GOT3 (cell line): ENCODE measurements around the gene ZIC4.

Source experiments
- DNase-seq: peaks from one replicate; lab custom pipeline; 2025; ENCODE audit warnings: mixed read lengths; lab: John Stamatoyannopoulos, UW

ZIC4 gene

GRCh38 chr3:147404800-147405230 lies 1.5 kb downstream of the ZIC4 start:
- no peak for DNase-seq

GRCh38 chr3:147404000-147404799 lies 2.1 kb downstream of the ZIC4 start:
- DNase-seq: no peak

- no peak for DNase-seq
These were observed 2.8 kb downstream of the ZIC4 start for GRCh38 chr3:147403511-147403910.

- DNase-seq: no peak
These were observed 4.2 kb downstream of the ZIC4 start for GRCh38 chr3:147402159-147402558.

GRCh38 chr3:147401421-147401820 lies 4.9 kb downstream of the ZIC4 start:
- no peak for DNase-seq

- DNase-seq: no peak
These were observed 5.3 kb downstream of the ZIC4 start for GRCh38 chr3:147400999-147401398.

GRCh38 chr3:147400111-147400510 lies 6.2 kb downstream of the ZIC4 start:
- no peak for DNase-seq

- no peak for DNase-seq
These were observed 7.4 kb downstream of the ZIC4 start for GRCh38 chr3:147398813-147399534.

GRCh38 chr3:147397875-147398812 lies 8.2 kb downstream of the ZIC4 start:
- DNase-seq: no peak

- no peak for DNase-seq
These were observed 9.0 kb downstream of the ZIC4 start for GRCh38 chr3:147397155-147397874.

- DNase-seq: no peak
These were observed 9.7 kb downstream of the ZIC4 start for GRCh38 chr3:147396712-147397046.

- no peak for DNase-seq
These were observed 10.2 kb downstream of the ZIC4 start for GRCh38 chr3:147395899-147396711.

- DNase-seq: no peak
These were observed 11.5 kb downstream of the ZIC4 start for GRCh38 chr3:147394884-147395225.

GRCh38 chr3:147393943-147394883 lies 12.1 kb downstream of the ZIC4 start:
- no peak for DNase-seq

- peak; percentile 43 for DNase-seq
These were observed 12.9 kb downstream of the ZIC4 start for GRCh38 chr3:147393261-147393942.

- DNase-seq: no peak
These were observed 13.8 kb downstream of the ZIC4 start for GRCh38 chr3:147392625-147392946.

- DNase-seq: peak; percentile 81
These were observed 14.3 kb downstream of the ZIC4 start for GRCh38 chr3:147391781-147392624.
